Jurkat, Clone E6-1 (cell line): ENCODE results near the gene PRSS35.
"Not testable (repeated sequence)": the region's sequence is repeated elsewhere in the genome, so short reads cannot be mapped to it uniquely, and the experiment has no call there.

ENCODE experiments used
- DNase-seq: peaks from one replicate; pipeline ENCODE4 v3.0.0-alpha.2; 2011; ENCODE audit warnings: low read depth, low spot score
- H3K4me3 ChIP-seq: 2 replicates; pipeline ENCODE4 v1.5.1; 2011; ENCODE audit warnings: mild to moderate bottlenecking, low read length, control low read depth, moderate library complexity

PRSS35 gene

GRCh38 chr6:83514466-83514865 is 2.1 kb downstream of the PRSS35 start:
- DNase-seq, result no peak
- H3K4me3 ChIP-seq, result no peak overlapping the region

- peak; percentile 51 for DNase-seq
- no peak overlapping the region for H3K4me3 ChIP-seq
Measured at GRCh38 chr6:83514866-83515466, 2.6 kb downstream of the PRSS35 start.

- no peak overlapping the region for H3K4me3 ChIP-seq
- no peak for DNase-seq
Measured at GRCh38 chr6:83517500-83517899, 5.2 kb downstream of the PRSS35 start.

GRCh38 chr6:83518816-83519480 is 6.6 kb downstream of the PRSS35 start:
- H3K4me3 ChIP-seq, result no peak overlapping the region
- DNase-seq, result no peak

- peak; percentile 51 for DNase-seq
- no peak overlapping the region for H3K4me3 ChIP-seq
Measured at GRCh38 chr6:83536034-83536646, 23.8 kb downstream of the PRSS35 start.

GRCh38 chr6:83536647-83537589 is 24.6 kb downstream of the PRSS35 start:
- DNase-seq, result no peak
- no peak overlapping the region for H3K4me3 ChIP-seq

GRCh38 chr6:83539678-83540077 is 27.3 kb downstream of the PRSS35 start:
- no peak overlapping the region for H3K4me3 ChIP-seq
- no peak for DNase-seq

GRCh38 chr6:83546636-83547035 is 34.3 kb downstream of the PRSS35 start:
- peak; percentile 21 for DNase-seq
- H3K4me3 ChIP-seq, result no peak overlapping the region

- DNase-seq, H3K4me3 ChIP-seq: not testable (repeated sequence)
Measured at GRCh38 chr6:83550482-83550881, 38.1 kb downstream of the PRSS35 start.

GRCh38 chr6:83551748-83552147 is 39.4 kb downstream of the PRSS35 start:
- H3K4me3 ChIP-seq, DNase-seq: not testable (repeated sequence)

- no peak overlapping the region for H3K4me3 ChIP-seq
- DNase-seq, result no peak
Measured at GRCh38 chr6:83556871-83557270, 44.5 kb downstream of the PRSS35 start.

GRCh38 chr6:83558975-83559374 is 46.6 kb downstream of the PRSS35 start:
- no peak for DNase-seq
- no peak overlapping the region for H3K4me3 ChIP-seq

GRCh38 chr6:83571663-83572185 is 59.4 kb downstream of the PRSS35 start:
- not testable (repeated sequence) for DNase-seq, H3K4me3 ChIP-seq

- H3K4me3 ChIP-seq, result no peak overlapping the region
- no peak for DNase-seq
Measured at GRCh38 chr6:83574783-83575182, 62.4 kb downstream of the PRSS35 start.
